HK-2 (cell line): Measurements from ENCODE around the gene SLC6A8.
"Not testable (repeated sequence)": the region's sequence is repeated elsewhere in the genome, so short reads cannot be mapped to it uniquely, and the experiment has no call there.

ENCODE experiments used
- DNase-seq: peaks from one replicate; pipeline ENCODE4 v3.0.0-alpha.2; 2018; ENCODE audit not compliant: unreplicated experiment

SLC6A8 gene

GRCh38 chrX:153693216-153694086 lies 5.7 kb downstream of the SLC6A8 start:
- DNase-seq = no peak

- not testable (repeated sequence) for DNase-seq
Observed at GRCh38 chrX:153694256-153694655, 6.5 kb downstream of the SLC6A8 start.

- DNase-seq = no peak
Observed at GRCh38 chrX:153694687-153695270, 7.1 kb downstream of the SLC6A8 start.

- no peak for DNase-seq
Observed at GRCh38 chrX:153696100-153696499, 8.4 kb downstream of the SLC6A8 start.

- DNase-seq = not testable (repeated sequence)
Observed at GRCh38 chrX:153696538-153696937, 8.8 kb downstream of the SLC6A8 start.

GRCh38 chrX:153696986-153697722 lies 9.4 kb downstream of the SLC6A8 start:
- DNase-seq = not testable (repeated sequence)

GRCh38 chrX:153697924-153698865 lies 10.5 kb downstream of the SLC6A8 start:
- DNase-seq = no peak

GRCh38 chrX:153699210-153699783 lies 11.6 kb downstream of the SLC6A8 start:
- not testable (repeated sequence) for DNase-seq

GRCh38 chrX:153699784-153700371 lies 12.2 kb downstream of the SLC6A8 start:
- DNase-seq = not testable (repeated sequence)

GRCh38 chrX:153700376-153700945 lies 12.7 kb downstream of the SLC6A8 start:
- no peak for DNase-seq

GRCh38 chrX:153700967-153701366 lies 13.2 kb downstream of the SLC6A8 start:
- no peak for DNase-seq

GRCh38 chrX:153701706-153702105 lies 14.0 kb downstream of the SLC6A8 start:
- DNase-seq = no peak

GRCh38 chrX:153702336-153703035 lies 14.8 kb downstream of the SLC6A8 start:
- no peak for DNase-seq

GRCh38 chrX:153703036-153703370 lies 15.3 kb downstream of the SLC6A8 start:
- DNase-seq = no peak

- DNase-seq = no peak
Observed at GRCh38 chrX:153704021-153704526, 16.3 kb downstream of the SLC6A8 start.

GRCh38 chrX:153704631-153705402 lies 17.1 kb downstream of the SLC6A8 start:
- DNase-seq = not testable (repeated sequence)

GRCh38 chrX:153705403-153706060 lies 17.8 kb downstream of the SLC6A8 start:
- not testable (repeated sequence) for DNase-seq

- DNase-seq = no peak
Observed at GRCh38 chrX:153706799-153707198, 19.1 kb downstream of the SLC6A8 start.
